DMS153 treated with DMSO at 0.1 percent for 48 hours (cell line): ENCODE measurements around the gene EARS2.
"Not testable (repeated sequence)": the region's sequence is repeated elsewhere in the genome, so short reads cannot be mapped to it uniquely, and the experiment has no call there.

Experiments used
- DNase-seq: peaks from one replicate; lab custom pipeline; 2025; ENCODE audit not compliant: unreplicated experiment; lab: John Stamatoyannopoulos, UW

EARS2 gene

DNA sequence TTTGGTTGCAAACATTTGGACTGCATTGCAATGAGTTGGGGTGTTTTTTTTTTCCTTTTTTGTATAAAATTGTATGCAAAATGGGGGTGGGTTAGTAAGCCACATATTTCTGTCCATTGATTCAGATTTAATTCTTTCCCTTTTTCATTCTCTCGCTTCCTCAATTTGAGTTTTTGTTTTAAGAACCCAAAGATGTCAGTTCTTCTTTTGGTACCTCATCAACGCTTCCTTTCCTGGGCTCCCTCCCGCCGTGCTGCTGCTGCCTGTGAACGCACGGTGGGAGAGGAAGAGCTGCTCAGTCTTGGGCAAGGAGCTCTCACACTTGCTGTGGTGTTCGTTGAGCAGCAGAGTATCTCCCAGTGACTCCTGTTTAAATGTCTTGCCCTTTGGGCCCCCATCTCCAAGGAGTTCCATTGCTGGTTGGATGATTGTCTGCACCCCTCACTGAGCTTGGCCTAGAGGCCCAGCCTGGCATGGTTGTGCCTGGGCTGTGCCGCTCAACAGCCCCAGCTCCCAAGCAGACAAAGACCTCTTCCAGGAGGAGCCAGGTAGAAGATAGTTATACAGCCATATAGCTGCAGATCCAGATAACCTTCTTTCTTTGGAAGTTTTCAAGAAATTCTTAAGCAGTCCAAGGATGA lies 14.0 kb upstream of the EARS2 start:
- DNase-seq: no peak

DNA sequence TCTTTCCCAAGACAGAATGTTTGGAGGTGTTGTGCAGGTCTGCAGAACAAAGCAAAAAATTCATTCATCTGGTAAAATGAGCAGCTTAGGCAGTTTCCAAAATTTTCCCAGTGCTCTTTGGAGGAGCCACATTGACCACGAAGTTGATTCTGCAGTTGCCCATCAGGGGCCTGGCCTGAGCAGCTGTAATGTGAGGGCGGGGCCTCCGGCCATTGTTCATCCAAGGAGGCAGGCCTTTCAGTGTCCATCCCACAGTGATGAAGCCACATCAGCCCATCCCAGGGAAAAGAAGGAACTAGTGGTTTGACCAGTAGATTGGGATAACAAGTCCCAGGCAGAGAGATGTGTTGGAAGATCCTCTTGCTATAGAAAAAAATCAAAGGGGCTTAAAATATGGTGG lies 10.5 kb upstream of the EARS2 start:
- DNase-seq: no peak

DNA sequence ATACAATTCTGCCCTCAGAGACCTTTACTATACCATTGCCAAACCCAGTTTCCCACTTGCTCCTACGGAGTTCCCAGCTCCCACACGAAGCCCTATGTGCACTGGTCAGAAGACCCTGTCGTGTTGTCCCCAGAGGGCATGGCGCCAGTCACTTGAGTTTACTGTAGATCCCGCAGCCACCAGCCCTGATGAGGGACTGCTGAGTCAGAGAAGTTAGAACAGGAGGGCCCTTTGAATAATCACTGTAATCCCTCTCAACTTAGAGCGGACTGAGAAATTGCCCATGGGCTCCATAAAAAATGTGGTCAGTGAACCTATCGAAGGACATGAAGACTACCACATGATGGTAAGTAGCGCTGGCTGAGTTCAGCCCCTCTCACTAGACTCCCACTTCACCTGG lies 9.6 kb upstream of the EARS2 start:
- no peak for DNase-seq

DNA sequence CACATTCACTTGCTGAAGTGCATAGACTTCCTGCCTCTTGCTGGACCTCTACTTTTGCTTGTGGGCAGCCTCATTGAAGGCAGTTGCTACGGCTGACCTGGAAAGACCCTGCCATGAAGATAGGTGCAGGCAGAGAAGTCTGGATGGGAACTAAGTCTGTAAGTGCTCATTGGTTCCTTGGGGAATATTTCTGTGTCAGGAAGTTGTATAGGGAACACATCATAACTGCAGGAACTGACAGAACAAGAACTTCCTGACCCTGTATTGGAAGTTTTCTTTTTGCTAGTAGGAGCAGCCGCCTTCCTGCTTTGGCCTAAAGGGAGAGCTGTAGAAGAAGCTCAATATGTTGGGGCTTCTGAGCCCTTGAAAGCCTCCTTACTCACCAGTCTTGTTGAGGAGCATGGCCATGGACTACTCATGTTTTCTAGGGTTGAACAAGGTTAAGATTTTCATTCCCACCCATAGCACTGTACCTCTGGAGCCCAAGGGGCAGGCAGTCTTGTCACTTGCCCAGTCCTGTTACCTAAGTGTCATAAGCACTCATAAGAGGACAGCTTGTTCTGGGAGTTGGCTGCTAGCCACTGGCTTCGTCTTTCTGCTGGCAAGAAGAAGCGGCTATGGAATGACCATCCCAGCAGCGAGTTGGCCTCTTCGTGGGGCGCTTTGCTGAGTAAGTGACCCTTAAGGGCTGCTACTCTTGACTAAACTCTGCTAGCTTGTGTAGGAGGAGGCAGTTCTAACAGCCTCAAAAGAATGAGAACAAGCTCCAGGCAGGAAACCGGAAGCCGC lies 7.6 kb upstream of the EARS2 start:
- DNase-seq: no peak

DNA sequence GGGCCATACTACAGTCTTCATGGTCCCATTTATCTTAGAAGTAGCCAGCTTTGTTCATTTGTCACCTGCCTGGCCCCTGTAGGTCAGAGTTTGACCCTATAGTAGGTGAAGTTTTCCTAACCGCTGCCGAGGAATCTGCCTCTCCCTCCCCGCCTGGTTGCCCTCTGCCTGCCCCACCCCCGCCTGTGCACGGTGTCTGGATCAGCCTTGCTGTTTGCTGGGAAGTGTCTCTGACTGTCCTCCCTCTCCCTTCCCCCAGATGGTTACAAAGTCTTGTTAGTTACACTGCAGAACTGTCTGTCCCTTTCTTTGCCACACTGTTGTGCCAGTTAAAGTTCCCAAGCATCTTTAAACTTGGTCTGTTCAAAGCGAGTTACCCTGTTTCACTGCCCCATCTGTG lies 6.0 kb upstream of the EARS2 start:
- no peak for DNase-seq

DNA sequence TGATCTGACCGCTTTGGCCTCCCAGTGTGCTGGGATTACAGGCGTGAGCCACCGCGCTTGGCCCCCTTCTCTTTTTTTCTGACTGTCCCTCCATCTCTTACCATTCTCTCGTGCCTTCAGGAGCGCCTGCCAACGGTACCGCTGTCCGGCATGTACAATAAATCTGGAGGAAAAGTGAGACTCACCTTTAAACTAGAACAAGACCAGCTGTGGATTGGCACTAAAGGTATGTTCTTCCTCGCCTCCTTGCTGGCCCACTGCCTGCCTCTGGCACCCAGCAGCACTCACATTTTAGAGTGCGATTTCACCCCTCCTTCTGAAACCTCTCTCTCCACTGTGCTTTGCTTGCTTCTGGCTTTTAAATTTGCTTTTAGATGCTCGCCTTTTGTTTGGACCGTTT lies 5.4 kb upstream of the EARS2 start:
- no peak for DNase-seq

DNA sequence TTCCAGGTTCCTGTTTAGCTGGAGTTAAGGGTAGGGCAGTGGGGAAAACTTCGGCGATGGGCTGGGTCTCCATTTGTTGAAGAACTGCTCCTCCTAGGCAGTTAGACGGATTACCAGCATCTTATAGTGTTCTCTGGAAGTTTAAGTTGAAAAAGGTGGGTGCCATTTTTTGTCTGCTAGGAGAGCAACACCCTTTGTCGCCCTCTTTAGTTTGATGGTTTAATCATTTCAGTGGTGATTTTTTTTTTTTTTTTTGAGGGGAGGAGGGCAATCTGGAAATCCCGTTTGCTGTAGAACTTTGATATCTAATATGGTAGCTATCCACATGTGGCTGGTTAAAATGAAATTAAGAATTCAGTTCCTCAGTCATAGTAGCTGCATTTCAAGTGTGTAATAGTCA lies 4.4 kb upstream of the EARS2 start:
- DNase-seq: no peak

DNA sequence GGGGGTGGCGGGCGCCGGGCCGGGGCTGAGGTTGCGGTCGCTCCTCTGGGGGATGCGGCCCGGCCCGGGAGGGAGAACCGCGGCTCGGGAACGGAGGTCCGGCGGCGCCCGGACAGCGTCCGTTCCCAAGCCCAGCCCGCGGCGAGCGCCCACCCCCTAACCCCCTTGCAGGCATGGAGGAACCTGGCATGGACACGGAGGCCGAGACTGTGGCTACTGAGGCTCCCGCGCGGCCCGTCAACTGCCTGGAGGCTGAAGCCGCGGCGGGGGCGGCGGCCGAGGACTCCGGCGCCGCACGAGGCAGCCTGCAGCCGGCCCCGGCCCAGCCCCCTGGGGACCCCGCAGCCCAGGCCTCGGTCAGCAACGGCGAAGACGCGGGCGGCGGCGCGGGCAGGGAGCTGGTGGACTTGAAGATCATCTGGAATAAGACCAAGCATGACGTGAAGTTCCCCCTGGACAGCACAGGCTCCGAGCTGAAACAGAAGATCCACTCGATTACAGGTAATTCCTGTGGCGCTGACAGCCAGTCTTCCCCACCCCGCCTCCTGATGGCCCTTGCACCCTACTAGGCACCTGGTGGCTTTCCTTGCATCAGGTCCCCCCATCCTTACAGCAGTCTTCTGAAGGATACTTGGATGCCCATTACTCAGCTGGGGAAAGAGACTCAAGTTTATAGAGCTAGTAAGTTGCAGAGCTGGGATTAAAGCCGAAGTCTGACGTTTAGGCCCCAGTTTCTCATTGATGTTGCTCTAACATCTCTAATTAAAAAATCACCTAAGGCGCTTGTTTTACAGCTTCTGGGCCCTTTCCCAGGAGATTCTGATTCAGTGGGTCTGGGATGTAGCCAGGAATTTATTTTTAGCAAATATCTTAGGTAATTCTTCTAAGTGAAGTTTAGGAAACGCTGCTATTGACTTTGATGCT lies 891 bp upstream of the EARS2 start:
- no peak for DNase-seq

DNA sequence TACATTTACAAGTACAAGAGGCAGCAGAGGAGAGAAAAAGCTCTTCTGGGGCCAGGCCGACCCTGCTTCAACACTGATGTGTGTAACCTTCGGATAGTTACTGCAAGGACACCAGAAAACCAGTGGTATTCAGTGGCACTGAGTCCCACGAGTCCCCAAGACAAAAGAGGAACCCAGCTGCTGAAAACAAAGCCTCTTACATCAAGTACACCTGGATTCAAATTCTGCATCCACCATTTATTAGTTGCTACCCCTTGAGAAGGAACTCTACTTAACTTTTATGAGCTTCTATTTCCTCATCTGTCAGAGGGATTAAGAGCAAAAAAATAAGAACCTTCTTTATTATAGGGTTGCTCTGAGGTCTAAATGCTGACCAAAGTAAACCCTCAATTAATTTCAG lies 2.6 kb downstream of the EARS2 start:
- DNase-seq: no peak

DNA sequence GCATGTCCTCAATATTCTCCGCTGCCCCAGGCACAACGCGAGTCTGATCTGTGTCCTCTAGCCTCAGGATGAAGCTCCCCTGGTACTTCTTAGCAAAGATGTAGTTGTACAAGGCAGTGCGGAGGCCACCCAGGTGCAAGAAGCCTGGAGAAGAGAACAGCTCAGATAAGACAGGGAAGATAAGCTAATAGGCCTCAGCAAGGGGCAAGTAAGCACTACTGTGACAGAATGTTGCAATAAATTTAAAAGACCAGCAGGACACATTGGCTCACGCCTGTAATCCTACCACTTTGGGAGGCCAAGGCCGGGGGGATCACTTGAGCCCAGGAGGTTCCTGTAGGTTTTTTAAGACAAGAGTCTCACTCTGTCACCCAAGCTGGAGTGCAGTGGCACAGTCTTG lies 5.0 kb downstream of the EARS2 start:
- no peak for DNase-seq

DNA sequence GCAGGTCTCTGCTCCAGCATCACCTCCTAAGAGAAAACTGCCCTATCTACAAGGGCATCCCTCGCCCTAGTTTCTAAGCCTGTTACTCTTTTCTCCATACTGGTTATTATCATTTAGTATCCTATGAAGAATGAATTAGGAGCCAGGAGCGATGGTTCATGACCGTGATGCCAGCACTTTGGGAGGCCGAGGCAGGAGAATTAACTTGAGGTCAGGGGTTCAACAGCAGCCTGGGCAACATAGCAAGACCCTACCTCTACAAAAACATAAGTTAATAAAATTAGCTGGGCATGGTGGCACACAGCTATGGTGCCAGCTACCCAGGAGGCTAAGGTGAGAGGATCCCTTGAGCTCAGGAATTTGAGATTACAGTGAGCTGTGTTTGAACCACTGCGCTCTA lies 7.2 kb downstream of the EARS2 start:
- no peak for DNase-seq

DNA sequence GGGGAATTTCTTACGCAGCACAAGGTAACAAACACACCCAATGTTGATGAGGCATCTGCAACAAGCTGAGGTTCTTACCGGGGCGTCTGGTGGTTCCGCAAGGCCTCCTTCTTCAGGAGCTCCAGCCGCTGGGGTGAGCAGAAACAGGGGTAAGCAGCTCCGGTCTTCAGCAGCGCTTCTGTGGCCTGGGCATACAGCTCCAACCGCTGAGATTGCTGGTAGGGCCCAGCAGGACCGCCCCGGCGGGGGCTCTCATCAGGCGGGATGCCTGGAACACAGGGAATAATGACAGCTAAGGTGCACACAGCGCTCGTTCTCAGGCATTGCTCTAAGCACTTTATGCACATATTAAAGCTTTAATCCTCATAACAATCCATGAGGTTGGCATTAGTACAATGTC lies 12.7 kb downstream of the EARS2 start:
- no peak for DNase-seq

DNA sequence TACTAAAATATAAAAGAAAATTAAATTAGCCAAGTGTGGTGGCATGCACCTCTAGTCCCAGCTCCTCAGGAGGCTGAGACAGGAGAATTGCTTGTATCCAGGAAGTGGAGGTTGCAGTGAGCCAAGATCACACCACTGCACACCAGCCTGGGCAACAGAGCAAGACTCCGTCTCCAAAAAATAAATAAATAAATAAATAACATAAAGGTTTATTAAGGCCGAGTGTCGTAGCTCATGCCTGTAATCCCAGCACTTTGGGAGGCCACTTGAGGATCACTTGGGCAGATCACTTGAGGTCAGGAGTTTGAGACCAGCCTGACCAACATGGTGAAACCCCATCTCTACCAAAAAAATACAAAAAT lies 16.4 kb downstream of the EARS2 start:
- not testable (repeated sequence) for DNase-seq

DNA sequence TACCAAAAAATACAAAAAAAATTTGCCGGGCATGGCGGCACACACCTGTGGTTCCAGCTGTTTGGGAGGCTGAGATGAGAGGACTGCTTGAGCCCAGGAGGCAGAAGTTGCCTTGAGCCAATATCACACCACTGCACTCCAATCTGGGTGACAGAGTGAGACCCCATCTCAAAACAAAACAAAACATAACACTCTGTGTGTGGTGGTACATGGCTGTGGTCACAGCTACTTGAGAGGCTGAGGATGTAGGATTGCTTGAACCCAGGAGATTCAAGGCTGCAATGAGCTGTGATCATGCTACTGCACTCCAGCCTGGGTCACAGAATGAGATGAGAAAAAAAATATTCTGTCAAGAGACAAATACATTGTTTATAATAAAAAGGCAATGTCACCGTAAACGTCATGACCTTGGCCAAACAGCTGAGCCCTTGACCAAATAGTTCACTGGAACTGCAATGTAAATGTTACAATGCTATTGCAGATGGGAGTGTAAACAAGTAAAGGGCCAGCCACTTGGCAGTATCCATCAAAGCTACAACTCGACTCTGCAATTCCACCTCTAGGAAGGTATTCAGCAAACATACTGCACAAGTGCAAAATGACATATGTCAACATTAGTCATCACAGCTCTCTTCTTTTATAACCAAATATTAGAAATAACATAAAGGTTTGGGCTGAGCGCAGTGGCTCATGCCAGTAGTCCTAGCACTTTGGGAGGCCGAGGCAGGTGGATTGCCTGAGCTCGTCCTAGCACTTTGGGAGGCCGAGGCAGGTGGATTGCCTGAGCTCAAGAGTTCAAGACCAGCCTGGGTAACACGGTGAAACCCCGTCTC lies 16.9 kb downstream of the EARS2 start:
- DNase-seq: peak; percentile 74

DNA sequence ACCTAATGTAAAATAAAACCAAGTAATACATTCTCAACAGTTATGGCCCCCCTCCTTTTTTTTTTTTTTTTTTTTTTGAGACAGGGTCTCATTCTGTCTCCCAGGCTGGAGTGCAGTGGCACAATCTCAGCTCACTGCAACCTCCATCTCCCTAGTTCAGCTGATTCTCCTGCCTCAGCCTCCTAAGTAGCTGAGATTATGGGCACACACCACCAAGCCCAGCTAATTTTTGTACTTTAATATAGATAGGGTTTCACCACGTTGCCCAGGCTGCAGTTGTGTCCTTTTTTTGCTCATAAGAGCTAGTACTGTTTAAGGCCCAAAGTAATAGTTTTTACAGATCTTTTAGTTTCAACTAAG lies 18.3 kb downstream of the EARS2 start:
- no peak for DNase-seq

DNA sequence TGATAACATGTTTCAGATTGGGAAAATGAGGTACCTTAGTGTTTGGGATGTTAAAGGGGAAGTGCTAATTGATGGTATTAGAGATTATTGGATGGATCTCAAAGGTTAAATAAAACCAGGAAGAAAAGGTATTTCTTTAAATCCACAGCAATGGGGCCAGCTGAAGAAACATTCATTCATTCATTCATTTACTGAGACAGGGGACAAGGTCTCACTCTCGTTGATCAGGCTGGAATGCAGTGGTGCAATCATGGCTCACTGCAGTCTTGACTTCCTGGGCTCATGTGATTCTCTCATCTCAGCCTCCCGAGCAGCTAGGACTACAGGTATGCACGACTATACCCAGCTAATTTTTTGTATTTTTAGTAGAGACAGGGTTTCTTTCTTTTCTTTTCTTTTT lies 19.8 kb downstream of the EARS2 start:
- no peak for DNase-seq

DNA sequence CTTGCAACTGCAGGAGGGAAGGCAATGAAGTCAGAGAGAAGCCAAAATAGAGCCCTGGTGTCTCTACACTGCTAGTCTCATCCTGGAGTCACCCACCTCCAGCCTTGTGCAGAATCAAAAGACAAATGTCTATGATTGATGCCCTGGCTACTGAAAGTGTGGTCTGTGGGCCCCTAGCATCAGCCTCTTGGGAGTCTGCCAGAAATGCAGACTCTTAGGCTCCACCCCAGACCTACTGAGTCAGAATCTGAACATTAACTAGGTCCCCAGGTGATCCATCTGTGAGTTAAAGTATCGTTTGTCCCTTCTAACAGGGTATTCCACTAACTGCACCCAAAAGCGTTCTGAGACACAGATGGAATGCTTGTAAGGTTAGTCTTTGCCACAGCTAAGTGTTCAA lies 21.2 kb downstream of the EARS2 start:
- DNase-seq: no peak

DNA sequence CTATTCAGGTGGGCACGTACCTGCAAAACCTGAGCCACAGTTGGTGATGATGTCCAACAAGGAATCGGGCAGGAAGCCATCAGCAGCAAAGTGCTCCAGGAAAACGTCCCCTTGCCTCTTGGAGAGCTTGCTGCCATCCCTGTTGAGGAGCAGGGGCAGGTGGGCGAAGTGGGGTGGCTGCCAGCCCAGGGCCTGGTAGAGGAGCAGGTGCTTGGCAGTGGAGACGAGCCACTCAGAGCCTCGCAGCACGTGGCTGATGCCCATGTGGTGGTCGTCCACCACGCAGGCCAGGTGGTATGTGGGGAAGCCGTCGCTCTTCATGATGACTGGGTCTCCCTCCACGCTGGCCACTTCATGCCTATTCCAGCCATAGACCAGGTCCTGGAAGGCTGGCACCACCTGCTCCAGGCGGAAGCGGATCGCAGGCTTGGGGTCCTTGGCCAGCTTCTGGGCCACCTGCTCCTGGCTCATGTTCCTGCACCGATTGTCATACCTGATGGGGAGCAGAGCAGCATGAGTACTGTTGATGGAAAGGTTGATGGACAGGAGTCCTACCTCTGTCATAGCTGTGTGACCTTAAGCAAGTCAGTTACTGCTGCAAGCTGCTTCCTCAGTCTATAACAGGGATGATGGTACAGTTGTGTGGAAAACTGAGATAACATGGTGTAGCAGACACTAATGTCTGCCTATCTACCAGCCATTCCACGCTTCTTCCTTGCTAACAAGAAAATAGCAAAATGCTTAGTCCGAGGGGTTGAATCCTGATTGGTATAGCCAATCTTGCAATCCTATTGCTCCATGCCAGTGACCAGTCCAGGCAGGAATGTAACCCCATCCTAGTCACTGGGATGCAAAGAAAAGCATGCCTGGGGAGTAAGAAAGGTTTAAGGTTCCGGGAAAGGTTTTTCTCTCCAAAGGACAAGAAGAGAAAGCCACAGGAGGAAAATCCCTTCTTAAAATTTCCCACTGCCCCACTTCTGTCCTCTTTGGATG lies 22.0 kb downstream of the EARS2 start:
- no peak for DNase-seq

DNA sequence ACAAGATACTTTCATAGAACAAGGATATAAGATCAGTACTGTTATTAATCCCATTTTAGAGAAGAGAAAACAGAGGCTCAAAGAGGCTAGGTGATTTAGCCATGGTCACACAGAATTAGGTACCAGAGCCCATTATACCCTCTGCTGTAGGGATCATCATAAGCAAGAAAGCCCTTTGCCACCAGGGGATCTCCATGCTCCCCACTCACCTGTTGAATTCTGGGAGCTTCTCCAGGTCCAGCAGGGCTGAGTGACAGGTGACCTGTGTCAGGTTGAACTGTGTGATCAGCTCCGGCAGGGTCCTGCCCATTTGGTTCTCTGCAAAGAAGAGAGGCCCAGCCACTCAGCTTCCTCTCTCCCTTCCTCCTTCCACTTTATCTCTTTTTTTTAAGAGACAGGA lies 24.7 kb downstream of the EARS2 start:
- DNase-seq: no peak

DNA sequence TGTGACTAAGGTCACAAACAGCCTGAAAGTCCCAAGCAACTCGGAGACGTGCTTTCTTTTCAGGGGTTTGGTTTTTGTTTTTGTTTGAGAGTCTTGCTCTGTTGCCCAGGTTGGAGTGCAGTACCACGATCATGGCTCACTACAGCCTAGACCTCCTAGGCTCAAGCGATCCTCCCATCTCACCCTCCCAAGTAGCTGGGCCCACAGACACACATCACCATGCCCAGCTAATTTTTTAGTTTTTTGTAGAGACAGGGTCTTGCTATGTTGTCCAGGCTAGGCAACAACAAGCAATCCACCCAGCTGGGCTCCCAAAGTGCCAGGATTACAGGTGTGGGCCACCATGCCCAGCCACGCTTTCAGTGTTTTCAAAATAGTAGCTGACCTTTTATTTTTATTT lies 27.1 kb downstream of the EARS2 start:
- DNase-seq: no peak
